Neuronal stem cell (in vitro differentiated cells): Measurements from ENCODE around the gene METTL17.
A peak's percentile ranks its signal among the peaks of the same experiment; 100 is the strongest.
"Not testable (repeated sequence)": the region's sequence is repeated elsewhere in the genome, so short reads cannot be mapped to it uniquely, and the experiment has no call there.

ENCODE experiments used
- DNase-seq: peaks from one replicate; pipeline ENCODE4 v3.0.0-alpha.2; 2013; ENCODE audit warnings: low spot score
- H2AFZ ChIP-seq: one replicate; pipeline ENCODE4 v1.6.1; 2013; ENCODE audit warnings: mild to moderate bottlenecking, low read length, inconsistent platforms
- H2AK5ac ChIP-seq: 2 replicates; pipeline ENCODE4 v1.6.1; 2013; ENCODE audit warnings: low read depth, mild to moderate bottlenecking, inconsistent platforms, low read length, moderate library complexity, mixed read lengths
- H2BK120ac ChIP-seq: 2 replicates; pipeline ENCODE4 v1.6.1; 2013; ENCODE audit warnings: low read depth, mild to moderate bottlenecking, inconsistent platforms, low read length, moderate library complexity, mixed read lengths
- H2BK12ac ChIP-seq: one replicate; pipeline ENCODE4 v1.6.1; 2013; ENCODE audit warnings: low read length, inconsistent platforms
- H2BK15ac ChIP-seq: 2 replicates; pipeline ENCODE4 v1.6.1; 2013; ENCODE audit warnings: mild to moderate bottlenecking, low read length, inconsistent platforms, mixed read lengths
- H2BK5ac ChIP-seq: one replicate; pipeline ENCODE4 v1.6.1; 2013; ENCODE audit warnings: inconsistent platforms, mild to moderate bottlenecking, low read length, moderate library complexity
- H3K14ac ChIP-seq: one replicate; pipeline ENCODE4 v1.6.1; 2013; ENCODE audit warnings: low read length, inconsistent platforms
- H3K18ac ChIP-seq: 2 replicates; pipeline ENCODE4 v1.6.1; 2013; ENCODE audit warnings: low read length, inconsistent platforms
- H3K23ac ChIP-seq: 2 replicates; pipeline ENCODE4 v1.6.1; 2013; ENCODE audit warnings: low read depth, mild to moderate bottlenecking, mixed read lengths, low read length, inconsistent platforms; ENCODE audit not compliant: poor library complexity
- H3K27ac ChIP-seq: replicated peaks from 3 replicates; pipeline ENCODE4 v1.5.1; 2013; ENCODE audit warnings: low read length, inconsistent platforms
- H3K27me3 ChIP-seq, 3 experiments: 2 replicates each; pipeline ENCODE4 v1.6.1; 2013; ENCODE audit warnings: low read length in 3 of 3, mild to moderate bottlenecking in 2 of 3, inconsistent platforms in 1 of 3, low read depth in 1 of 3, mixed read lengths in 1 of 3, moderate library complexity in 1 of 3; ENCODE audit not compliant: control insufficient read depth in 3 of 3, insufficient read depth in 3 of 3
- H3K36me3 ChIP-seq, 2 donors: replicated peaks in 1 of 2; 2 replicates each; pipeline ENCODE4 v1.6.1; 2013; ENCODE audit warnings: low read length in 2 of 2; ENCODE audit not compliant: control insufficient read depth in 2 of 2, insufficient read depth in 2 of 2
- H3K4ac ChIP-seq: 2 replicates; pipeline ENCODE4 v1.6.1; 2013; ENCODE audit warnings: inconsistent platforms, mild to moderate bottlenecking, low read length, moderate library complexity
- H3K4me1 ChIP-seq, 2 donors: 1 replicate in 1 of 2; 2 replicates in 1 of 2; pipeline ENCODE4 v1.6.1; 2013; ENCODE audit warnings: low read length in 2 of 2, low read depth in 1 of 2; ENCODE audit not compliant: control insufficient read depth in 2 of 2, insufficient read depth in 1 of 2
- H3K4me2 ChIP-seq: one replicate; pipeline ENCODE4 v1.6.1; 2013; ENCODE audit warnings: mild to moderate bottlenecking, low read length, inconsistent platforms; ENCODE audit not compliant: insufficient read depth, poor library complexity, severe bottlenecking
- H3K4me3 ChIP-seq, 2 donors: 2 replicates each; pipeline ENCODE4 v1.5.1; 2013; ENCODE audit warnings: low read length in 2 of 2, mild to moderate bottlenecking in 2 of 2, inconsistent platforms in 1 of 2, moderate library complexity in 1 of 2
- H3K79me1 ChIP-seq: one replicate; pipeline ENCODE4 v1.6.1; 2013; ENCODE audit warnings: low read depth, mild to moderate bottlenecking, inconsistent platforms, low read length, moderate library complexity
- H3K9ac ChIP-seq: one replicate; pipeline ENCODE4 v1.6.1; 2013; ENCODE audit warnings: mild to moderate bottlenecking, low read depth, low read length, inconsistent platforms; ENCODE audit not compliant: poor library complexity
- H3K9me3 ChIP-seq, 2 donors: replicated peaks in 1 of 2; 2 replicates each; pipeline versions ENCODE3 to v1.6.1; 2013; ENCODE audit warnings: low read length in 2 of 2, mild to moderate bottlenecking in 2 of 2, inconsistent platforms in 1 of 2, low read depth in 1 of 2, mixed read lengths in 1 of 2, moderate library complexity in 1 of 2; ENCODE audit not compliant: control insufficient read depth in 2 of 2, insufficient read depth in 1 of 2
- H4K8ac ChIP-seq: one replicate; pipeline ENCODE4 v1.6.1; 2013; ENCODE audit warnings: low read depth, mild to moderate bottlenecking, inconsistent platforms, low read length, moderate library complexity
- H4K91ac ChIP-seq: one replicate; pipeline ENCODE4 v1.6.1; 2013; ENCODE audit warnings: low read length, low read depth, mild to moderate bottlenecking, inconsistent platforms; ENCODE audit not compliant: poor library complexity
- WGBS, 2 donors: extraction: QIAGEN DNeasy Blood & Tissue Kit; methylation state at CpG; one replicate each; pipeline ENCODE4 v1.1.7; 2013; ENCODE audit warnings: missing lambda C conversion rate in 2 of 2, mixed read lengths in 1 of 2; ENCODE audit not compliant: insufficient read length in 2 of 2, insufficient replicate concordance in 1 of 2; ENCODE audit errors: extremely low coverage in 2 of 2; 5-methylcytosine and 5-hydroxymethylcytosine counted together

Gene METTL17

GRCh38 chr14:21009721-21010120 is 19.9 kb downstream of the METTL17 start:
- H3K27me3 ChIP-seq: peaks cover 0 to 11% (median 0%) of the 10 kb centered on the region in 3 experiments
- H2AFZ ChIP-seq: peak overlapping the region; percentile 69
- H3K4ac ChIP-seq, H3K23ac ChIP-seq, H3K4me3 ChIP-seq, H2BK120ac ChIP-seq, H4K8ac ChIP-seq, DNase-seq, H2BK15ac ChIP-seq, H3K18ac ChIP-seq, H3K36me3 ChIP-seq, H2AK5ac ChIP-seq, H3K9ac ChIP-seq, H3K9me3 ChIP-seq, H2BK12ac ChIP-seq, H3K14ac ChIP-seq, H3K4me2 ChIP-seq, H3K4me1 ChIP-seq, H2BK5ac ChIP-seq, H4K91ac ChIP-seq, H3K79me1 ChIP-seq: not testable (repeated sequence)
- no CpG with 5 or more reads among the region's 3 CpGs for WGBS, 2 donors
- peak overlapping the region; percentile 55 for H3K27ac ChIP-seq

GRCh38 chr14:21011136-21011535 is 21.4 kb downstream of the METTL17 start:
- Histone ChIP-seq H2BK120ac (no peak overlapping the region), H3K9ac (no peak overlapping the region), H3K18ac (no peak overlapping the region), H2BK12ac (no peak overlapping the region), H2BK15ac (no peak overlapping the region), H2AK5ac (no peak overlapping the region), H2AFZ (no peak overlapping the region), H3K79me1 (no peaks in the 10 kb centered on the region), H3K4ac (no peak overlapping the region), H4K8ac (no peak overlapping the region), H3K23ac (no peak overlapping the region), H3K36me3 (no peaks in the 10 kb centered on the region), H3K4me2 (no peak overlapping the region), H3K14ac (no peak overlapping the region), H4K91ac (no peak overlapping the region), H3K27ac (no peak overlapping the region), H3K4me3 (no peak overlapping the region), H3K9me3 (no peaks in the 10 kb centered on the region), H3K4me1 (peaks cover 6 to 9% of the 10 kb centered on the region in 2 donors), H3K27me3 (peaks cover 0 to 11% (median 0%) of the 10 kb centered on the region in 3 experiments), H2BK5ac (no peak overlapping the region)
- no peak for DNase-seq
- WGBS, 2 donors: no CpG with 5 or more reads among the region's 1 CpG

DNA sequence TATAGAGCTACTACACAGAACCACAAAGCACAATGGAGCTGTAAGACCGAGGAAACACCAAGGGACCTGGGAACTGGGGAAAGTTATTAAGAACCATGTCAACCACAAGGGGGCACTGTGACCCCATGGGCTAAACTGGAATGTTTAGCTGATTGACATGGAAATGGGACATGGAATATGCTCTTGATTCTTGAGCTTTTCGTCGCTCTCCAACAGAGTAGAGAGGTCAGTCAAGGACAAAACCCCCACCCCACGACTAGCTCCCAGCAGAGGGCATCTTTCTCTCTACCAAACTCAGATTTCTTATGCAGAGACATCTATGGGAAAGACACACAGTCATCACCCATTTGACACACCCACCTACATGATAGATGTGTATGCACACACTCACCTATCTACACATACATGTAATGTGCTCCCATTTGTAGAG is 25.0 kb downstream of the METTL17 start:
- no peak overlapping the region for H3K14ac ChIP-seq
- H4K91ac ChIP-seq: no peak overlapping the region
- no peak overlapping the region for H4K8ac ChIP-seq
- no peak overlapping the region for H3K4ac ChIP-seq
- peaks cover 0 to 3% of the 10 kb centered on the region in 2 donors for H3K9me3 ChIP-seq
- no peak overlapping the region for H2AK5ac ChIP-seq
- no peak overlapping the region for H2BK5ac ChIP-seq
- no peak overlapping the region for H3K27ac ChIP-seq
- H3K23ac ChIP-seq: no peak overlapping the region
- peak overlapping the region; percentile 42 for H2AFZ ChIP-seq
- peaks cover 0 to 18% (median 0%) of the 10 kb centered on the region in 3 experiments for H3K27me3 ChIP-seq
- peaks cover 0 to 3% of the 10 kb centered on the region in 2 donors for H3K4me1 ChIP-seq
- no peak overlapping the region for H2BK15ac ChIP-seq
- H3K4me2 ChIP-seq: no peak overlapping the region
- no peak overlapping the region for H3K4me3 ChIP-seq
- H2BK12ac ChIP-seq: no peak overlapping the region
- H3K36me3 ChIP-seq: no peaks in the 10 kb centered on the region
- H3K9ac ChIP-seq: no peak overlapping the region
- H3K18ac ChIP-seq: no peak overlapping the region
- WGBS, 2 donors: no CpG with 5 or more reads among the region's 4 CpGs
- DNase-seq: peak; percentile 88
- H3K79me1 ChIP-seq: no peaks in the 10 kb centered on the region
- no peak overlapping the region for H2BK120ac ChIP-seq

- H3K4me2 ChIP-seq: no peak overlapping the region
- no peak for DNase-seq
- no peak overlapping the region for H2BK12ac ChIP-seq
- no peak overlapping the region for H3K23ac ChIP-seq
- H3K14ac ChIP-seq: no peak overlapping the region
- H3K18ac ChIP-seq: no peak overlapping the region
- no peak overlapping the region for H2BK15ac ChIP-seq
- no peak overlapping the region for H3K4ac ChIP-seq
- no CpG with 5 or more reads among the region's 6 CpGs for WGBS, 2 donors
- no peak overlapping the region for H3K9ac ChIP-seq
- no peak overlapping the region for H3K27ac ChIP-seq
- no peak overlapping the region for H2AFZ ChIP-seq
- no peaks in the 10 kb centered on the region for H3K79me1 ChIP-seq
- peaks cover 0 to 3% of the 10 kb centered on the region in 2 donors for H3K9me3 ChIP-seq
- no peak overlapping the region for H4K91ac ChIP-seq
- no peak overlapping the region for H3K4me3 ChIP-seq
- no peak overlapping the region for H4K8ac ChIP-seq
- H3K36me3 ChIP-seq: no peaks in the 10 kb centered on the region
- H3K27me3 ChIP-seq: peaks cover 0 to 19% (median 0%) of the 10 kb centered on the region in 3 experiments
- no peak overlapping the region for H2BK5ac ChIP-seq
- peaks cover 0 to 3% of the 10 kb centered on the region in 2 donors for H3K4me1 ChIP-seq
- no peak overlapping the region for H2AK5ac ChIP-seq
- H2BK120ac ChIP-seq: no peak overlapping the region
Observed at GRCh38 chr14:21015312-21015711, 25.5 kb downstream of the METTL17 start.
